Measurements from ENCODE around the gene DMD. TPM values are rescaled to one million over a fixed set of nuclear protein-coding genes. Genes with fewer than 3 reads are reported as not detected.

Gene DMD
- polyA plus RNA-seq, 2 of the 4 experiments (the other 2 are of a cell fraction), result 0.03 TPM; not detected in 1

DNA sequence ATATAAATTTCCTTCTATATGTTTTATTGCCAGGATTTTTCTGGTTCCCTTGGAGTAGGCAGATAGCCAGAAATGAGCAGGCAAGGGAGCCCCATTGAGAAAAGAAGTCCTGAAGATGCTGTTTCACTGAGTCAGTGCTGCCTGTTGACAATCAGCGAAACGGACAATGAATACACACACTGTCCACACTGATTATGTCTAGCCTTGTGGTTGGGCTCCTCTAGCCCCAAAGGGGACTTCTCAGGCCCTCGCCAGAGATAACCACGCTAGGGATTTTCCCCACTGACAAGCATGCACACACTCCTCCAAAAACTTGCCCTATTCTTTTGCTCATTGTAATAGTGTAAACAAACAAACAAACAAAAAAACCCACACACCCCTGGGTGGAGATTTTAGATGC, 369.3 kb downstream of the DMD start:
- Histone ChIP-seq H3K4me1 (no peaks in the 10 kb centered on the region), H3K27ac (no peak overlapping the region), H3K9me3 (no peaks in the 10 kb centered on the region), H3K4me3 (no peak overlapping the region), H3K4me2 (no peak overlapping the region)
- WGBS (ENCODE audit: missing lambda C conversion rate), result 0% methylated on average over 4 of the region's 4 CpGs
- no peak for DNase-seq (ENCODE audit: low read depth in 1 of 2, low spot score in 1 of 2)
- FAIRE-seq, result no peak
- ChIA-PET POLR2A (no interaction called here), CTCF (no interaction called here)
- ATAC-seq, result no peak
- TF ChIP-seq RCOR1 (IDR thresholded peaks at IDR 0.05; ENCODE audit: low read depth, low read length) (no peak), EHMT2 (IDR thresholded peaks at IDR 0.05; ENCODE audit: low read depth) (no peak), BHLHE40 (IDR thresholded peaks at IDR 0.05; ENCODE audit: low read depth, low read length) (no peak), RARB (CRISPR knock-in tag; IDR thresholded peaks at IDR 0.05) (no peak), ZFP36 (IDR thresholded peaks at IDR 0.05; ENCODE audit: borderline replicate concordance, partially characterized antibody) (no peak)
- TF ChIP-seq, protein P1, sequence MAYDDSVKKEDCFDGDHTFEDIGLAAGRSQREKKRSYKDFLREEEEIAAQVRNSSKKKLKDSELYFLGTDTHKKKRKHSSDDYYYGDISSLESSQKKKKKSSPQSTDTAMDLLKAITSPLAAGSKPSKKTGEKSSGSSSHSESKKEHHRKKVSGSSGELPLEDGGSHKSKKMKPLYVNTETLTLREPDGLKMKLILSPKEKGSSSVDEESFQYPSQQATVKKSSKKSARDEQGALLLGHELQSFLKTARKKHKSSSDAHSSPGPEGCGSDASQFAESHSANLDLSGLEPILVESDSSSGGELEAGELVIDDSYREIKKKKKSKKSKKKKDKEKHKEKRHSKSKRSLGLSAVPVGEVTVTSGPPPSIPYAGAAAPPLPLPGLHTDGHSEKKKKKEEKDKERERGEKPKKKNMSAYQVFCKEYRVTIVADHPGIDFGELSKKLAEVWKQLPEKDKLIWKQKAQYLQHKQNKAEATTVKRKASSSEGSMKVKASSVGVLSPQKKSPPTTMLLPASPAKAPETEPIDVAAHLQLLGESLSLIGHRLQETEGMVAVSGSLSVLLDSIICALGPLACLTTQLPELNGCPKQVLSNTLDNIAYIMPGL (CRISPR knock-in tag; IDR thresholded peaks at IDR 0.05; ENCODE audit: borderline replicate concordance), result no peak
- TF ChIP-seq, protein P2, sequence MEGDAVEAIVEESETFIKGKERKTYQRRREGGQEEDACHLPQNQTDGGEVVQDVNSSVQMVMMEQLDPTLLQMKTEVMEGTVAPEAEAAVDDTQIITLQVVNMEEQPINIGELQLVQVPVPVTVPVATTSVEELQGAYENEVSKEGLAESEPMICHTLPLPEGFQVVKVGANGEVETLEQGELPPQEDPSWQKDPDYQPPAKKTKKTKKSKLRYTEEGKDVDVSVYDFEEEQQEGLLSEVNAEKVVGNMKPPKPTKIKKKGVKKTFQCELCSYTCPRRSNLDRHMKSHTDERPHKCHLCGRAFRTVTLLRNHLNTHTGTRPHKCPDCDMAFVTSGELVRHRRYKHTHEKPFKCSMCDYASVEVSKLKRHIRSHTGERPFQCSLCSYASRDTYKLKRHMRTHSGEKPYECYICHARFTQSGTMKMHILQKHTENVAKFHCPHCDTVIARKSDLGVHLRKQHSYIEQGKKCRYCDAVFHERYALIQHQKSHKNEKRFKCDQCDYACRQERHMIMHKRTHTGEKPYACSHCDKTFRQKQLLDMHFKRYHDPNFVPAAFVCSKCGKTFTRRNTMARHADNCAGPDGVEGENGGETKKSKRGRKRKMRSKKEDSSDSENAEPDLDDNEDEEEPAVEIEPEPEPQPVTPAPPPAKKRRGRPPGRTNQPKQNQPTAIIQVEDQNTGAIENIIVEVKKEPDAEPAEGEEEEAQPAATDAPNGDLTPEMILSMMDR (IDR thresholded peaks at IDR 0.05), result no peak

DNA sequence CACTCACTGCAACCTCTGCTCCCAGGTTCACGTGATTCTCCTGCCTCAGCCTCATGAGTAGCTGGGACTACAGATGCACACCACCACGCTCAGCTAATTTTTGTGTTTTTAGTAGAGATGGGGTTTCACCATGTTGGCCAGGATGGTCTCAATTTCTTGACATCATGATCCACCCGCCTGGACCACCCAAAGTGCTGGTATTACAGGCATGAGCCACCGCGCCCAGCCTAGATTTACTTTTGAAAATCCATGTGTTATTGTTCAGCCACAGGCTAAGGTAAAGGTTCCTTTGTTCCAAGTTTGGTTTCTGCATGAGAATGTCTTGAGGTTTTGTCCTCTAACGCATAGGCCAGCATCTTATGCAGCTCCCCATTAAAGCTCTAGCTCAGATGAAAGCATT, 371.6 kb downstream of the DMD start:
- CTCF ChIA-PET, result no interaction called here
- Histone ChIP-seq H3K27ac (no peak overlapping the region), H3K4me3 (no peak overlapping the region), H3K4me2 (no peak overlapping the region), H3K9me3 (no peaks in the 10 kb centered on the region), H3K4me1 (no peaks in the 10 kb centered on the region)
- FAIRE-seq (no peak), DNase-seq (ENCODE audit: low read depth in 1 of 2, low spot score in 1 of 2) (no peak), ATAC-seq (no peak)
- WGBS (ENCODE audit: missing lambda C conversion rate), result 31% methylated on average over 6 of the region's 6 CpGs
- POLR2A ChIA-PET, result no interaction called here
- TF ChIP-seq NFE2L2 (conservative IDR thresholded peaks at IDR 0.05; ENCODE audit: low read length) (no peak), HOXA7 (CRISPR knock-in tag; IDR thresholded peaks at IDR 0.05) (no peak), SREBF2 (IDR thresholded peaks at IDR 0.05) (no peak), RFX5 (IDR thresholded peaks at IDR 0.05) (no peak), KDM5A (IDR thresholded peaks at IDR 0.05) (no peak), CBX2 (IDR thresholded peaks at IDR 0.05; ENCODE audit: borderline replicate concordance, low read depth) (no peak), EP300 (IDR thresholded peaks at IDR 0.05) (no peak), CHD4 (IDR thresholded peaks at IDR 0.05; ENCODE audit: borderline replicate concordance) (no peak), RAD21 (conservative IDR thresholded peaks at IDR 0.05 in 1 of 2, IDR thresholded peaks at IDR 0.05 in 1 of 2) (no peak), POLR2AphosphoS2 (conservative IDR thresholded peaks at IDR 0.05; ENCODE audit: low read length) (no peak), JUN (IDR thresholded peaks at IDR 0.05) (no peak)
- TF ChIP-seq, protein P3, sequence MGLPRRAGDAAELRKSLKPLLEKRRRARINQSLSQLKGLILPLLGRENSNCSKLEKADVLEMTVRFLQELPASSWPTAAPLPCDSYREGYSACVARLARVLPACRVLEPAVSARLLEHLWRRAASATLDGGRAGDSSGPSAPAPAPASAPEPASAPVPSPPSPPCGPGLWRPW (IDR thresholded peaks at IDR 0.05), result no peak
- TF ChIP-seq, protein P4, sequence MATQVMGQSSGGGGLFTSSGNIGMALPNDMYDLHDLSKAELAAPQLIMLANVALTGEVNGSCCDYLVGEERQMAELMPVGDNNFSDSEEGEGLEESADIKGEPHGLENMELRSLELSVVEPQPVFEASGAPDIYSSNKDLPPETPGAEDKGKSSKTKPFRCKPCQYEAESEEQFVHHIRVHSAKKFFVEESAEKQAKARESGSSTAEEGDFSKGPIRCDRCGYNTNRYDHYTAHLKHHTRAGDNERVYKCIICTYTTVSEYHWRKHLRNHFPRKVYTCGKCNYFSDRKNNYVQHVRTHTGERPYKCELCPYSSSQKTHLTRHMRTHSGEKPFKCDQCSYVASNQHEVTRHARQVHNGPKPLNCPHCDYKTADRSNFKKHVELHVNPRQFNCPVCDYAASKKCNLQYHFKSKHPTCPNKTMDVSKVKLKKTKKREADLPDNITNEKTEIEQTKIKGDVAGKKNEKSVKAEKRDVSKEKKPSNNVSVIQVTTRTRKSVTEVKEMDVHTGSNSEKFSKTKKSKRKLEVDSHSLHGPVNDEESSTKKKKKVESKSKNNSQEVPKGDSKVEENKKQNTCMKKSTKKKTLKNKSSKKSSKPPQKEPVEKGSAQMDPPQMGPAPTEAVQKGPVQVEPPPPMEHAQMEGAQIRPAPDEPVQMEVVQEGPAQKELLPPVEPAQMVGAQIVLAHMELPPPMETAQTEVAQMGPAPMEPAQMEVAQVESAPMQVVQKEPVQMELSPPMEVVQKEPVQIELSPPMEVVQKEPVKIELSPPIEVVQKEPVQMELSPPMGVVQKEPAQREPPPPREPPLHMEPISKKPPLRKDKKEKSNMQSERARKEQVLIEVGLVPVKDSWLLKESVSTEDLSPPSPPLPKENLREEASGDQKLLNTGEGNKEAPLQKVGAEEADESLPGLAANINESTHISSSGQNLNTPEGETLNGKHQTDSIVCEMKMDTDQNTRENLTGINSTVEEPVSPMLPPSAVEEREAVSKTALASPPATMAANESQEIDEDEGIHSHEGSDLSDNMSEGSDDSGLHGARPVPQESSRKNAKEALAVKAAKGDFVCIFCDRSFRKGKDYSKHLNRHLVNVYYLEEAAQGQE (IDR thresholded peaks at IDR 0.05), result no peak

Data from A549 (cell line).